Endothelial cell of umbilical vein (primary cell): ENCODE results near the gene SUFU. TPM values are rescaled to one million over a fixed set of nuclear protein-coding genes. Genes with fewer than 3 reads are reported as not detected.
A peak's percentile ranks its signal among the peaks of the same experiment; 100 is the strongest.

Experiments used
- BruUV-seq: library from RNA; stranded (reverse); fragments of 400-500 nt; replicated peaks from 2 replicates; lab custom pipeline; 2021; lab: Mats Ljungman, UMichigan
- CTCF ChIA-PET: fragments of 300-600, 350-600 bp; sonication (Branson Sonifier 250); formaldehyde crosslinking; loops from one replicate; lab custom pipeline; 2021; ENCODE audit warnings: antibody characterized with exemption, inconsistent platforms; lab: Charles Lee
- POLR2A ChIA-PET: fragments of 300-600, 350-600 bp; sonication (Branson Sonifier 250); formaldehyde crosslinking; loops from one replicate; lab custom pipeline; 2021; ENCODE audit warnings: antibody characterized with exemption, inconsistent platforms; lab: Charles Lee
- DNase-seq: peaks from one replicate; pipeline ENCODE4 v3.0.0-alpha.2; 2011; ENCODE audit warnings: low read depth, low spot score
- FAIRE-seq: peaks from 2 replicates; lab custom pipeline; 2011; peaks lifted over from hg19 to GRCh38; lab: Jason Lieb, UNC
- H2AFZ ChIP-seq: 2 replicates; pipeline ENCODE4 v1.6.0; 2012; ENCODE audit warnings: low read depth, low read length, control low read depth, inconsistent platforms
- H3K27ac ChIP-seq: 2 replicates; pipeline ENCODE4 v1.5.1; 2011; ENCODE audit warnings: low read depth, mild to moderate bottlenecking, control low read depth, low read length, moderate library complexity; ENCODE audit not compliant: insufficient read depth
- H3K27me3 ChIP-seq, 2 experiments: 2 replicates each; pipeline versions ENCODE4 v1.6.0 to v1.6.1; 2011; ENCODE audit warnings: low read length in 2 of 2, mixed read lengths in 1 of 2; ENCODE audit not compliant: control insufficient read depth in 2 of 2, insufficient read depth in 2 of 2
- H3K36me3 ChIP-seq, 2 experiments: 2 replicates in 1 of 2; 3 replicates in 1 of 2; pipeline ENCODE4 v1.5.1; 2011; ENCODE audit warnings: low read length in 2 of 2, mild to moderate bottlenecking in 1 of 2, moderate library complexity in 1 of 2; ENCODE audit not compliant: control insufficient read depth in 2 of 2, insufficient read depth in 2 of 2; ENCODE audit errors: extremely low read depth in 1 of 2
- H3K4me1 ChIP-seq: 3 replicates; pipeline ENCODE4 v1.5.1; 2011; ENCODE audit warnings: mild to moderate bottlenecking, low read length; ENCODE audit not compliant: control insufficient read depth, insufficient read depth; ENCODE audit errors: extremely low read depth
- H3K4me2 ChIP-seq: 2 replicates; pipeline ENCODE4 v1.6.1; 2011; ENCODE audit warnings: low read length, control low read depth, mixed read lengths; ENCODE audit not compliant: insufficient read depth
- H3K4me3 ChIP-seq, 3 experiments: fragments of 200-600 bp in 1 of 3; sonication (generic), shearing (Covaris generic) in 1 of 3; replicated peaks in 1 of 3; 2 replicates each; pipeline ENCODE4 v1.5.1; 2011 to 2016; ENCODE audit warnings: control low read depth in 3 of 3, low read length in 3 of 3, mild to moderate bottlenecking in 2 of 3, inconsistent platforms in 1 of 3, low read depth in 1 of 3, moderate library complexity in 1 of 3; ENCODE audit not compliant: insufficient read depth in 1 of 3
- H3K79me2 ChIP-seq: 2 replicates; pipeline ENCODE4 v1.6.0; 2012; ENCODE audit warnings: low read length, inconsistent platforms; ENCODE audit not compliant: control insufficient read depth, insufficient read depth
- H3K9ac ChIP-seq: replicated peaks from 2 replicates; pipeline ENCODE3; 2011; ENCODE audit warnings: low read length, control low read depth; ENCODE audit not compliant: insufficient read depth; ENCODE audit errors: extremely low read depth
- H3K9me1 ChIP-seq: replicated peaks from 3 replicates; pipeline ENCODE4 v1.6.0; 2011; ENCODE audit warnings: mild to moderate bottlenecking, low read length; ENCODE audit not compliant: control insufficient read depth, insufficient read depth; ENCODE audit errors: extremely low read depth
- H3K9me3 ChIP-seq: replicated peaks from 2 replicates; pipeline ENCODE4 v1.5.1; 2012; ENCODE audit warnings: low read length, inconsistent platforms; ENCODE audit not compliant: control insufficient read depth, insufficient read depth
- H4K20me1 ChIP-seq: replicated peaks from 2 replicates; pipeline ENCODE3; 2011; ENCODE audit warnings: mild to moderate bottlenecking, low read length; ENCODE audit not compliant: control insufficient read depth, insufficient read depth; ENCODE audit errors: extremely low read depth
- CTCF ChIP-seq, 2 donors: IDR thresholded peaks; 1 replicate in 1 of 2; 2 replicates in 1 of 2; pipeline ENCODE4 v1.5.1; 2011; ENCODE audit warnings: low read length in 2 of 2, mild to moderate bottlenecking in 2 of 2, moderate library complexity in 2 of 2, control low read depth in 1 of 2, inconsistent platforms in 1 of 2, low read depth in 1 of 2; ENCODE audit not compliant: insufficient read depth in 1 of 2; ENCODE audit errors: extremely low read depth in 1 of 2
- EZH2 ChIP-seq: IDR thresholded peaks from 2 replicates; pipeline ENCODE4 v1.6.1; 2012; ENCODE audit warnings: borderline replicate concordance, low read depth, mild to moderate bottlenecking, moderate library complexity, low read length, inconsistent platforms; ENCODE audit not compliant: severe bottlenecking
- FOS ChIP-seq: IDR thresholded peaks from 2 replicates; pipeline ENCODE4 v1.6.1; 2011; ENCODE audit warnings: mild to moderate bottlenecking, low read length, moderate library complexity, borderline replicate concordance; ENCODE audit not compliant: insufficient read depth
- GATA2 ChIP-seq: IDR thresholded peaks from 2 replicates; pipeline ENCODE4 v1.7.0; 2011; ENCODE audit warnings: low read depth, mild to moderate bottlenecking, moderate library complexity, mixed read lengths, low read length; ENCODE audit not compliant: insufficient read length, insufficient read depth
- JUN ChIP-seq: IDR thresholded peaks from 2 replicates; pipeline ENCODE4 v1.6.1; 2011; ENCODE audit warnings: borderline replicate concordance, low read depth; ENCODE audit not compliant: insufficient read length, insufficient read depth
- MAX ChIP-seq: IDR thresholded peaks from 2 replicates; pipeline ENCODE4 v1.6.1; 2011; ENCODE audit not compliant: insufficient read depth, insufficient read length
- MYC ChIP-seq: IDR thresholded peaks from one replicate; pipeline ENCODE4 v1.6.1; 2011; ENCODE audit warnings: mild to moderate bottlenecking, low read depth, low read length
- POLR2A ChIP-seq: IDR thresholded peaks from 2 replicates; pipeline ENCODE4 v1.6.1; 2012; ENCODE audit warnings: low read depth, mild to moderate bottlenecking, control low read depth, low read length
- POLR2AphosphoS5 ChIP-seq: IDR thresholded peaks from 2 replicates; pipeline ENCODE4 v1.6.1; 2012; ENCODE audit warnings: low read depth, mild to moderate bottlenecking, control low read depth, low read length, moderate library complexity; ENCODE audit not compliant: insufficient read depth
- dilution Hi-C: fragments of 300-500 bp; cut with MboI; formaldehyde crosslinking; loops from one replicate; pipeline ENCODE4 v1.15.0; 2019; ENCODE audit warnings: low sequenced_read_pairs; ENCODE audit not compliant: extremely low pct_ligation_motif_present
- intact Hi-C: fragments of 100-400 bp; cut with micrococcal nuclease; formaldehyde crosslinking; loops from one replicate; pipeline ENCODE4 v1.10.0; 2022
- polyA plus RNA-seq, 4 experiments: library from polyadenylated mRNA; depleted of rRNA in 3 of 4; stranded (reverse) in 3 of 4; unstranded in 1 of 4; fragments of >200 nt; gene quantifications; 2 replicates each; pipeline versions ENCODE4 v1.2.1 to v1.2.3, GENCODE V29; 2011 to 2012; ENCODE audit warnings: missing spikeins in 1 of 4
- total RNA-seq: library from RNA; stranded (reverse); gene quantifications from 2 replicates; pipeline ENCODE4 v1.2.3, GENCODE V29; 2021

Gene SUFU
- total and polyA plus RNA-seq, 2 donors (not counting 3 experiments of a cell fraction or from before 2014, with no cell fraction given): 10.1 to 16.3 TPM

DNA sequence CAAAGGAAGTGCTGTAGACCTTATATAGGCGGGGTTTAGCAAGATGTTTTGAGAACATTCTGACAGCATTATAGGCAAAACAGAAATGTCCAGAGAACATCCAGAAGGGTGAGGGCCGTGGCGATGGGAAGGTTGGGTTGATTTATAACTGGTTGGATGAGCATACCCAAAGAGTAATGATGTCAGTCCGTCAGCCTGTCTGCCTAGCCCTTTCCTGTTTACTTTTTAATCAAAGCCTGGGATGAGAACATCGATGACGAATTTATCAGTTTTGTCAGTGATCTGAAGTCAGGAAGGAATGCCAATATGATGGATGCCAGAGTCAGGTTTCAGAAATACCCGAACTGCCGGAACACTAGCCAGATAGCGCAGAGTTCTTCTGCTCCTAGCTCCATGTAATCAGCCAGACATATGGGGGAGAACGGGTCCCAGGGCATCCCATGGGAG lies 106.7 kb downstream of the SUFU start:
- dilution Hi-C loops: no loop called here
- Histone ChIP-seq H4K20me1 (no peaks in the 10 kb centered on the region), H3K9ac (no peak overlapping the region), H3K4me3 (no peak overlapping the region), H3K79me2 (no peaks in the 10 kb centered on the region), H3K4me1 (peaks cover 44% of the 10 kb centered on the region), H3K4me2 (no peak overlapping the region), H3K9me3 (no peaks in the 10 kb centered on the region), H3K36me3 (peaks cover 0 to 2% of the 10 kb centered on the region in 2 experiments), H3K9me1 (no peaks in the 10 kb centered on the region), H2AFZ (no peak overlapping the region), H3K27ac (peak overlapping the region; percentile 68), H3K27me3 (no peaks in the 10 kb centered on the region)
- intact Hi-C loops: no loop called here
- DNase-seq (peak; percentile 28), FAIRE-seq (peak; percentile 31)
- TF ChIP-seq MAX (no peak), FOS (no peak), JUN (no peak), MYC (no peak), GATA2 (no peak), POLR2A (no peak), POLR2AphosphoS5 (no peak), EZH2 (no peak), CTCF (IDR thresholded peaks at IDR 0.05; ENCODE audit: extremely low read depth in 1 of 2, insufficient read depth in 1 of 2, low read depth in 1 of 2, low read length in 2 of 2) (no peak)
- CTCF ChIA-PET: interaction anchor here (2.3 to 2.4 kb wide), 2 partner anchors 11 kb away, joined by 9 to 23 read pairs; no protein-coding TSS in a partner anchor
- POLR2A ChIA-PET: interaction anchor here (1.1 kb wide), 1 partner anchor 12 kb away, joined by 3 read pairs; no protein-coding TSS in a partner anchor
- no TSS peak for BruUV-seq
